ENCODE data around the gene L3MBTL1. TPM values are rescaled to one million over a fixed set of nuclear protein-coding genes. Genes with fewer than 3 reads are reported as not detected.

The L3MBTL1 gene
- total RNA-seq, 2 experiments from 2014 or later: 6.5 to 8.0 TPM

DNA sequence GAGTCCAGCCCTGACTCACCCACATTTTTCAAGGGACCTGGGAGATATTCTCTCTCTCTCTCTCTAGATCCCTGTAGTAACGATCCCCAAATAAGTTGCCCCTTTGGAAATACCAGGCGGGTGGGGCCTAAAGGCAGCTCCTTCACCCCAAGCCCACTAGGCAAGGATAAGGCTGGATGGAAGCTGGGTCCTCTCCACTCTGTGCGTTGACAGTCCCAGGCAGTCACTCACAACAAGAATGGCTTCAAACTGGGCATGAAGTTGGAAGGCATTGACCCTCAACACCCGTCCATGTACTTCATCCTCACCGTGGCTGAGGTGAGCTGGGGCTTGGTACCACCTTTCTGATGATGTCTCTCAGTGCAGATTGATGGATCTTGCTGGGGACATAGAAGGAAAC lies 21.6 kb downstream of the L3MBTL1 start:
- intact Hi-C loops (cut with DNase I, micrococcal nuclease): no loop called here
- H3K27ac Mint-ChIP-seq: no peak overlapping the region
- CTCF ChIA-PET: interaction anchor here (0.9 kb wide), 1 partner anchor 9 kb away, joined by 5 read pairs; no protein-coding TSS in a partner anchor
- H3K36me3 Mint-ChIP-seq (ENCODE audit: low read depth): no peaks in the 10 kb centered on the region
- POLR2A ChIA-PET: no interaction called here
- H3K4me1 Mint-ChIP-seq: no peaks in the 10 kb centered on the region
- no peaks in the 10 kb centered on the region for H3K9me3 Mint-ChIP-seq (ENCODE audit: low read depth)
- no peak overlapping the region for H3K4me3 Mint-ChIP-seq
- ATAC-seq (no peak), DNase-seq (no peak)
- peaks cover 2% of the 10 kb centered on the region for H3K27me3 Mint-ChIP-seq

DNA sequence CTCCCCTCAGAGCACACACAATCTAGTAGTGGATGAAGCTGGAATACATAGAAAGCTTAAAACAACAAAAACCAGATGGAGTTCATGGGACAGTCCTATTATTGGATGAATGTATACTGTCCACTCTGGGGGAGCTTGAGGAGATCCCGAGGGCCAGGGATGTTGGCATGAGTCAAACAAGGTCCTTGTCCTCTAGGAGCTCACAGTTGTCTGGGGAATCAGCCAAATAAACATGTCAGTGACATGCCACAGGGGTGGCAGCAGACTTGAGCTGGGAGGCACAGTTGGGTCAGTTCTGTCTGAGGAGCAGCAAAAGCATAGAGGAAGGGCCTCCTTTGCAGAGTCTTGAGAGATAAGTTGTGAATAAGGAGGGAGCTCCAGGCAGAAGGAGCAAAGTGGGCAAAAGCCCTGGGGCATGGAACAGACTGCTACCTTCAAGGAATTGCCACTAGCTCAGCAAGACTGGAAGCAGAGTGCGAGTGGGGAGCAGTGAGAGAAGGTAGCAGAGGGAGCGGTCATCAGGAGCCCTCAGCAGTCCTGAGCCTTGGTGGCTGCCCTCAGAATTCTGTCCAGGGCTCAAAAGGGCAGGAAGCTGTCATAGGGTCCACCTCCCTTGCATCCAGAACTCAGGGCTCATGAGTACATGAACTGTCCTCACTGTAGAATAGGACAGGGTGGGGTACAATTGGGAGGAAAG lies 22.1 kb downstream of the L3MBTL1 start:
- H3K27ac Mint-ChIP-seq: no peak overlapping the region
- ChIA-PET POLR2A (no interaction called here), CTCF (interaction anchor here (0.9 kb wide), 1 partner anchor 9 kb away, joined by 5 read pairs; no protein-coding TSS in a partner anchor)
- no peaks in the 10 kb centered on the region for H3K36me3 Mint-ChIP-seq (ENCODE audit: low read depth)
- ATAC-seq: no peak
- peaks cover under 1% of the 10 kb centered on the region for H3K27me3 Mint-ChIP-seq
- no peaks in the 10 kb centered on the region for H3K4me1 Mint-ChIP-seq
- intact Hi-C loops (cut with DNase I, micrococcal nuclease): no loop called here
- DNase-seq: no peak
- H3K9me3 Mint-ChIP-seq (ENCODE audit: low read depth): no peaks in the 10 kb centered on the region
- no peak overlapping the region for H3K4me3 Mint-ChIP-seq

DNA sequence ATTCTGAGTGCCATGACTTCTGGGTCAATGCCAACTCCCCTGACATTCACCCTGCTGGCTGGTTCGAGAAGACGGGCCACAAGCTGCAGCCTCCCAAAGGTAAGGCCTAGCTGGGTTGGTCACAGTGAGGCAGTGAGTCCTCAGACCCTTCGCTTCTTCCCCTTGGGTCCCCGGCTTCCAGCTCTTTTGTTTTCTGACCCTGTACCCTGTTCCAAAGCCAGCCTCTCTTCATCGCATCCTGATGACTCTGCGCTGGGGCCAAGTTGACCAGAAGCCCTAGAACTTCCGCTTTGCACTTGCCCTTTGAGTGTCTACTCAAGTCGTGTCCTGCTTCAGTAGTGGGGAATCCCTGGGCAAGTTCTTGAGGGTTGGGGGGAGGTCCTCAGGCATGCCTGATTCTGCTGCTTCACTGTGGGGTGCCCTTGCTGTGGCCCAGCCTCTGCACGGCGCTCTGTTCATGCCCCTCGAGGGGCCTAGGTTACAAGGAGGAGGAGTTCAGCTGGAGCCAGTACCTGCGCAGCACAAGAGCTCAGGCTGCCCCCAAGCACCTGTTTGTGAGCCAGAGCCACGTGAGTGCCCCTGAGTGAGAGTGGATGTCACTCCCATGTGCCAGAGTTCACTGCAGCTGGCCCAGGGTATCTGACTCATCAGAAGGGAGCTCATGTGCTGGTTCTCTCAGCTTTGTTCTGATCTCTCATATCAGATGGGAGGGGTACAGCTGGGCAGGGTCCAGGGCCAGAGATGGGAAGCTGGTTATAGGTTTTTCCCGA lies 23.0 kb downstream of the L3MBTL1 start:
- DNase-seq: no peak
- H3K27me3 Mint-ChIP-seq: no peaks in the 10 kb centered on the region
- ChIA-PET CTCF (interaction anchor here (0.5 kb wide), 1 partner anchor 684 kb away, joined by 3 read pairs; no protein-coding TSS in a partner anchor), POLR2A (no interaction called here)
- H3K9me3 Mint-ChIP-seq (ENCODE audit: low read depth): no peaks in the 10 kb centered on the region
- no peaks in the 10 kb centered on the region for H3K36me3 Mint-ChIP-seq (ENCODE audit: low read depth)
- no peak overlapping the region for H3K4me3 Mint-ChIP-seq
- H3K4me1 Mint-ChIP-seq: no peaks in the 10 kb centered on the region
- no peak overlapping the region for H3K27ac Mint-ChIP-seq
- ATAC-seq: no peak
- intact Hi-C loops (cut with DNase I, micrococcal nuclease): no loop called here

DNA sequence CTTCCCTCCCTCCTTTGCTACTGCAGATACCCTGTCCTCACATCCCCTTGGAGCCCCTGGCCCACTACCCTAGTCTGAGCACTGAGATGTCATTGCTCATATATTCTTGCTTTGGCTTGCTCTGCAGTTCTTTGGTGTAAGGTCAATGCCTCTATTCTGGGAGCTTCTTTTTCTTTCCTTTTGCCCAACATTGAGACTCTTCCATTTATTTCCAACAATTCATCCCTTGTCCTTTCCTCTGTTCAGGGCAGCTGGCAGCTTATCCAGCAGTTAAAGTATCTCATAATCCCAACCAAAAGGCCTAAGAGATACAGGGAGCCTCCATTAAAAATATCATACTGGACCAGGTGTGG lies 23.6 kb downstream of the L3MBTL1 start:
- Mint-ChIP-seq H3K27ac (no peak overlapping the region), H3K4me1 (no peaks in the 10 kb centered on the region), H3K9me3 (ENCODE audit: low read depth) (no peaks in the 10 kb centered on the region), H3K36me3 (ENCODE audit: low read depth) (no peaks in the 10 kb centered on the region), H3K4me3 (no peak overlapping the region), H3K27me3 (no peaks in the 10 kb centered on the region)
- POLR2A ChIA-PET: no interaction called here
- CTCF ChIA-PET: no interaction called here
- ATAC-seq (no peak), DNase-seq (no peak)
- intact Hi-C loops (cut with DNase I, micrococcal nuclease): no loop called here

DNA sequence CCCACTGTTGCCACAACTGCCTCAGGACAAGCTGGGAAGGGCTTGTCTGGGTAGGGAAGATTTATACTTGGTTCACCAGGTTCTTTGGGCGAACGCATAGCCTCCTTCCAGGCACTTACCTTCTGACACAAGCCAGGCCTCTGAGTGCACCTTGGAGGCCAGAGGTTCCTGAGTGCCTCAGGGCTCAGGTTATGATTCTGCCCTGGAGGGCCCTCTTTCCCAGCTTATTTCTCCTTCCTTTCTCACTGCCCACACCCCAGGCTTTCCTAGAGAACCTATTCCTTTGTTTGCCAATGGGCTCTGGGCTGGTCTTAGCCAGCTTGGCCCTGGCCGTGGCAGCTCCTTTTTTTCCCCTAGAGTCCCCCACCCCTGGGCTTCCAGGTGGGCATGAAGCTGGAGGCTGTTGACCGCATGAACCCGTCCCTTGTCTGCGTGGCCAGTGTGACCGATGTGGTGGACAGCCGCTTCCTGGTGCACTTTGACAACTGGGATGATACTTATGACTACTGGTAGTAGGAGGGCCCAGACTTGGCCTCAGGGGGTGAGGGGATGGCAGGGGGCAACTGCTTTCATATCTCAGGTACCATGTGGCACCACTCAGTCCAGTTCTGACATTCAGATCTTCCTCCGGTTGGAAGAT lies 25.0 kb downstream of the L3MBTL1 start:
- ATAC-seq (no peak), DNase-seq (no peak)
- ChIA-PET POLR2A (no interaction called here), CTCF (interaction anchor here (0.7 to 1.1 kb wide), 2 partner anchors 84 to 598 kb away, joined by 3 to 5 read pairs; no protein-coding TSS in a partner anchor)
- Mint-ChIP-seq H3K36me3 (ENCODE audit: low read depth) (no peaks in the 10 kb centered on the region), H3K27ac (no peak overlapping the region), H3K27me3 (no peaks in the 10 kb centered on the region), H3K4me1 (no peaks in the 10 kb centered on the region), H3K9me3 (ENCODE audit: low read depth) (no peaks in the 10 kb centered on the region), H3K4me3 (no peak overlapping the region)
- intact Hi-C loops (cut with DNase I, micrococcal nuclease): no loop called here

DNA sequence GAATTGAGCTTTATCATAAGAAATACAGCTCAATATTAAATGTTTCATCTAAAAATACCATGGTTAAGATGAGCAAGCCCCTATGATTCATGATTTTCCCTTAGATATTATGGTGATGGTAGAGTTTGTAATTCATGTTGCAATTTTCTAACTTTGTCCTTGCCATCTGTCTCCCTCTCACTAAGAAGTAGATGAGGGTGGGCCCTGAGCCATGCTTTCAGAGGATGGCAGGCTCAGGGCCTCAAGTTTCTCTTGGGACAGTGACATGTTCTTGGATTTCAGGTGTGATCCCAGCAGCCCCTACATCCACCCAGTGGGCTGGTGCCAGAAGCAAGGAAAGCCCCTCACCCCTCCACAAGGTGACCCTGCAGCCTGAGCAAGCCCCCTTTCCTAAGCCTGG lies 25.6 kb downstream of the L3MBTL1 start:
- CTCF ChIA-PET: interaction anchor here (1.1 kb wide), 1 partner anchor 84 kb away, joined by 3 read pairs; no protein-coding TSS in a partner anchor
- DNase-seq (no peak), ATAC-seq (no peak)
- no peaks in the 10 kb centered on the region for H3K36me3 Mint-ChIP-seq (ENCODE audit: low read depth)
- intact Hi-C loops (cut with DNase I, micrococcal nuclease): no loop called here
- no peak overlapping the region for H3K4me3 Mint-ChIP-seq
- no peaks in the 10 kb centered on the region for H3K9me3 Mint-ChIP-seq (ENCODE audit: low read depth)
- H3K27me3 Mint-ChIP-seq: no peaks in the 10 kb centered on the region
- H3K27ac Mint-ChIP-seq: no peak overlapping the region
- POLR2A ChIA-PET: interaction anchor here (0.6 kb wide), 1 partner anchor 72 kb away, joined by 9 read pairs; no protein-coding TSS in a partner anchor
- H3K4me1 Mint-ChIP-seq: no peaks in the 10 kb centered on the region

DNA sequence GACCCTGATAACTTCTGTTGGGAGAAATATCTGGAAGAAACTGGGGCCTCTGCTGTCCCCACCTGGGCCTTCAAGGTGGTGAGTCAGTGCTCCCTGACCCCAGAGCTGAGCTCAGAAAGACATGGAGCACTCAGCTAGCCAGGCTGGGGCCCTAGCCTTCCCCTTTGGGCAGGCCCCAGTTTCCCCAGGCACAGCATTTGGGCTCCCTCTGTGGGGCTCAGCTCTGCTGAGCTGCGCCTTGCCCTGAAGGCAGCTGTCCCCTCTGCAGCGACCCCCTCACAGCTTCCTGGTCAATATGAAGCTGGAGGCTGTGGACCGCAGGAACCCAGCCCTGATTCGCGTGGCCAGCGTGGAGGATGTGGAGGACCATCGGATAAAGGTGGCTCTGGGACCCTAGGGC lies 26.5 kb downstream of the L3MBTL1 start:
- no peak overlapping the region for H3K27ac Mint-ChIP-seq
- ChIA-PET POLR2A (no interaction called here), CTCF (no interaction called here)
- intact Hi-C loops (cut with DNase I, micrococcal nuclease): no loop called here
- no peaks in the 10 kb centered on the region for H3K36me3 Mint-ChIP-seq (ENCODE audit: low read depth)
- no peaks in the 10 kb centered on the region for H3K27me3 Mint-ChIP-seq
- DNase-seq (no peak), ATAC-seq (no peak)
- H3K4me3 Mint-ChIP-seq: no peak overlapping the region
- H3K9me3 Mint-ChIP-seq (ENCODE audit: low read depth): no peaks in the 10 kb centered on the region
- no peaks in the 10 kb centered on the region for H3K4me1 Mint-ChIP-seq

DNA sequence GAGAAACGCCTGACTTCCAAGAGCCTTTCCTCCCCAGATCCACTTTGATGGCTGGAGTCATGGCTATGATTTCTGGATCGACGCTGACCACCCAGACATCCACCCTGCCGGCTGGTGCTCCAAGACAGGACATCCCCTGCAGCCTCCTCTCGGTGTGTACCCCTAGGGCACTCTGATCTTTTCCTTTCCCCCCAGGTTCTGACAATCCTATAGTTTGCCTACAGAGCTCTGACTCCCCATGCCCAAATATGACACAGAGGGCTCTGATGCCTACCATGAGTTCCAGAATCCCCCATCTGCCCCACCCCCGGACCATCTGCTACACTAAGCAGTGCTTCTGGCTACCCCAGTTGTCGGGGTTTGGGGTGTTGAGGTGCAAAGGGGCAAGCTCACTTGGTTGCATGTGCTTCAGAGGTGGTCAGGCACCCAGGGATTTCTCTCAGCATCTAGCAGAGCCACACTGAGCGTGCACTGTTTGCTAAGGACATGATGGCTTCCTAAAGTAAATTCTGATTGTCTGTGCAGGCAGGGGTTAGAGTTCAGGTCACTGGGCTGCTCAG lies 27.4 kb downstream of the L3MBTL1 start:
- Mint-ChIP-seq H3K36me3 (ENCODE audit: low read depth) (no peaks in the 10 kb centered on the region), H3K27me3 (no peaks in the 10 kb centered on the region), H3K4me1 (no peaks in the 10 kb centered on the region), H3K27ac (no peak overlapping the region), H3K4me3 (no peak overlapping the region), H3K9me3 (ENCODE audit: low read depth) (no peaks in the 10 kb centered on the region)
- POLR2A ChIA-PET: interaction anchor here (0.7 kb wide), 1 partner anchor 77 kb away, joined by 3 read pairs; the partner anchor contains the start of gene SRSF6
- intact Hi-C loops (cut with DNase I, micrococcal nuclease): loop anchor here in 1 of 2 experiments (5.0 kb wide), 1 partner anchor 157 kb away; no protein-coding TSS in a partner anchor
- ATAC-seq: no peak
- DNase-seq: no peak
- CTCF ChIA-PET: no interaction called here

DNA sequence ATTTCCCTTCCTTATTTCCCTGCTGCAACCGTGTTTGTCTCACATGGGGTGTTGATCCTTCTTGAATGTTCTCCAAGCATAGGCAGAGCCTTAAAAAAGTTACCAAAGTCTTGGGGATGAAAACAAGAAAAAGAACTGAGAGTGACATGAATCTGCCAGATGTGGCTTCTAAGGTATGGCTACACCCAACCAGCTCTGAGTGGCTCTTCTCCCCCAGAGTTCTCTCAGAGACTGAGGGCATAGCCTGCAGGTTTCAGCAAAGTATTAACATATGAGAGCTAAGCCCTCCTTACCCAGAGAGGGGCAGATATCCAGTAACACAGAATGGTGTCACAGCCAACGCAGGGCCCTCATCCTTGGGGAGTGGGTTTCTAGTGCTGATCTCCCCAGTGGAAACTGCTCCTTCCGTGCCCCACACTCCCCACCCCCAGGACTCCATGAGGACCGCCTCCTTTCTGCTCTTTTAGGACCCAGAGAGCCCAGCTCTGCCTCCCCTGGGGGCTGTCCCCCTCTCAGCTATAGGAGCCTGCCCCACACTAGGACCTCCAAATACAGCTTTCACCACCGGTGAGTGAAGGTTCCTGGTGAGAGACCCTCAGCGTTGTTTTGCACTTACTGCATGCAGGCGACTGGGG lies 28.0 kb downstream of the L3MBTL1 start:
- ChIA-PET CTCF (interaction anchor here (0.7 to 1.1 kb wide), 2 partner anchors 400 to 543 kb away, joined by 3 read pairs; no protein-coding TSS in a partner anchor), POLR2A (interaction anchor here (0.7 kb wide), 1 partner anchor 78 kb away, joined by 3 read pairs; the partner anchor contains the start of gene SRSF6)
- H3K4me3 Mint-ChIP-seq: no peak overlapping the region
- no peaks in the 10 kb centered on the region for H3K36me3 Mint-ChIP-seq (ENCODE audit: low read depth)
- no peak for DNase-seq
- no peaks in the 10 kb centered on the region for H3K27me3 Mint-ChIP-seq
- H3K4me1 Mint-ChIP-seq: no peaks in the 10 kb centered on the region
- intact Hi-C loops (cut with DNase I, micrococcal nuclease): loop anchor here in 1 of 2 experiments (2.0 to 5.0 kb wide), 2 partner anchors 157 to 545 kb away; no protein-coding TSS in a partner anchor
- no peaks in the 10 kb centered on the region for H3K9me3 Mint-ChIP-seq (ENCODE audit: low read depth)
- no peak for ATAC-seq
- no peak overlapping the region for H3K27ac Mint-ChIP-seq

DNA sequence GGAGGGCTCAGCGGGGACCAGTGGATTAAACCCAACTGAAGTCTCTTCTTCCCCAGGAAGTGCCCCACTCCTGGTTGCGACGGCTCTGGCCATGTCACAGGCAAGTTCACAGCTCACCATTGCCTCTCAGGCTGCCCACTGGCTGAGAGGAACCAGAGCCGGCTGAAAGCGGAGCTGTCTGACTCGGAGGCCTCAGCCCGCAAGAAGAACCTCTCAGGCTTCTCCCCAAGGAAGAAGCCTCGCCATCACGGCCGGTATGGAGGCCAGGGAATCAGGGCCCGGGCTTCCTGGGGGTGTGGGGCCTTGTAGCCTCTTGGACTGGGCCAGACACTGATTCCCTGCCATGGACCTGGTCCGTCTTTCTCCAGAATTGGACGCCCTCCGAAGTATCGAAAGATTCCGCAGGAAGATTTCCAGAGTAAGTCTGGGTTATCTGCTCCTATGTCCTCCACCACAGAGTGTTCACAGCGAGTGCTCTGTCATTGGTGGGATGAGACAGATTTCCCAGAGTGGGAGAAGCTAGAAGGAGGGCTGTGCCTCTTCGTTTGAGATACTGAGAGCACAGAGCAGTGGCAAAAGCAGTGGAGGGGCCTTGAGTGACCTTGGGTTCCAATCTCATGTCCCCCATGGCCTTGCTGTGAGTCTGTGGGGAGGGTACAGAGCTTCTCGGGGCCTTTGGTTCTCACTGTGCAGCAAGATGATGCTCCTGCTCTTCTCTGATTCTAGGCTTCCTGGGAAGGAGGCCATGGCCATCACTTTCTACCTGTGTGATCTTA lies 28.7 kb downstream of the L3MBTL1 start:
- no peak overlapping the region for H3K27ac Mint-ChIP-seq
- H3K9me3 Mint-ChIP-seq (ENCODE audit: low read depth): no peaks in the 10 kb centered on the region
- POLR2A ChIA-PET: interaction anchor here (0.6 kb wide), 1 partner anchor 20 kb away, joined by 3 read pairs; no protein-coding TSS in a partner anchor
- no peaks in the 10 kb centered on the region for H3K4me1 Mint-ChIP-seq
- no peaks in the 10 kb centered on the region for H3K27me3 Mint-ChIP-seq
- intact Hi-C loops (cut with DNase I, micrococcal nuclease): loop anchor here in 1 of 2 experiments (2.0 to 5.0 kb wide), 2 partner anchors 156 to 545 kb away; no protein-coding TSS in a partner anchor
- CTCF ChIA-PET: interaction anchor here (0.6 to 1.1 kb wide), 5 partner anchors 9 to 544 kb away, joined by 3 to 4 read pairs (median 3); no protein-coding TSS in a partner anchor
- H3K36me3 Mint-ChIP-seq (ENCODE audit: low read depth): no peaks in the 10 kb centered on the region
- no peak overlapping the region for H3K4me3 Mint-ChIP-seq
- DNase-seq: no peak
- no peak for ATAC-seq
